Tibial artery (tissue), 4 donors: ENCODE results near the gene SIL1.

Experiments used
- DNase-seq, 2 donors: peaks; one replicate each; pipeline ENCODE4 v3.0.0-alpha.2; 2019
- H3K27ac ChIP-seq, 2 donors: fragments of 200-600 bp; sonication (generic) in 1 of 2; 1 replicate in 1 of 2; 2 replicates in 1 of 2; pipeline ENCODE4 v1.5.1; 2018 to 2019; ENCODE audit warnings: mild to moderate bottlenecking in 1 of 2
- H3K27me3 ChIP-seq, 2 donors: fragments of 200-600 bp; sonication (generic) in 1 of 2; one replicate each; pipeline versions ENCODE4 v1.5.1 to v1.6.0; 2016 to 2019
- H3K36me3 ChIP-seq, 3 donors: fragments of 200-600 bp; sonication (generic) in 2 of 3; one replicate each; pipeline ENCODE4 v1.5.1; 2016 to 2019; ENCODE audit warnings: mild to moderate bottlenecking in 2 of 3
- H3K4me1 ChIP-seq, 4 donors: fragments of 200-600 bp; sonication (generic) in 2 of 4; 1 replicate in 3 of 4; 2 replicates in 1 of 4; pipeline ENCODE4 v1.5.1; 2016 to 2019
- H3K4me3 ChIP-seq, 2 donors: fragments of 200-600 bp; sonication (generic) in 1 of 2; 1 replicate in 1 of 2; 2 replicates in 1 of 2; pipeline ENCODE4 v1.5.1; 2018 to 2019; ENCODE audit warnings: mild to moderate bottlenecking in 2 of 2
- H3K9me3 ChIP-seq, 3 donors: fragments of 200-600 bp; sonication (generic) in 1 of 3; one replicate each; pipeline ENCODE4 v1.5.1; 2016 to 2019
- intact Hi-C: fragments of 100-400 bp; cut with DNase I; formaldehyde crosslinking; loops from one replicate; pipeline ENCODE4 v1.15.0; 2023; ENCODE audit warnings: low total_unique reads
- TF ChIP-seq, protein P1 (sequence below), 2 experiments: fragments of 200-600 bp in 1 of 2; fragments of 450-650 bp in 1 of 2; IDR thresholded peaks; one replicate each; pipeline ENCODE4 v1.5.1; 2017 to 2019; ENCODE audit warnings: antibody characterized with exemption in 2 of 2, mild to moderate bottlenecking in 1 of 2, moderate library complexity in 1 of 2

The SIL1 gene

DNA sequence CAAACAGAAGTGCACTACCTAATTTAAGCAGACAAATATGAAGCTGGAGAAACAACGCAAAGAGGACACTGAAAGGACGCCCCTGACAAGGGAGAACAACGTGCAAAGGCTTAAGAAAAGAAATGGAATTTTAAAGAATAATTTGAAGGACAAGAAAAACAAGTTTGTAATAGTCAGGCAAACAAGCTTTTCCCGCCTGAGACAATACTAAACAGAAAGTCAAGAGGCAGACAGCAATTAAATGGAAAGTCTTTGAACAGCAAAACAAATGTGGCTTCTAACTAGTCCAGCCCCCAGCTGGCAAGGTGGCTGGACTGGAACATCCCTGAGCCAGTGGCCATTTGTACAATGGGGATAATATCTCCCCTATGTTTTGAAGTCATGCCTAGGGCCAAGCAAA, 63.3 kb downstream of the SIL1 start:
- Histone ChIP-seq H3K9me3 (no peaks in the 10 kb centered on the region), H3K36me3 (no peaks in the 10 kb centered on the region), H3K27ac (no peak overlapping the region), H3K4me3 (no peak overlapping the region), H3K4me1 (peaks cover 0 to 75% (median 54%) of the 10 kb centered on the region in 4 donors), H3K27me3 (no peaks in the 10 kb centered on the region)
- intact Hi-C loops: loop anchor here (5.0 kb wide), 1 partner anchor 62 kb away; the partner anchor contains the start of gene SIL1
- TF ChIP-seq, protein P1, sequence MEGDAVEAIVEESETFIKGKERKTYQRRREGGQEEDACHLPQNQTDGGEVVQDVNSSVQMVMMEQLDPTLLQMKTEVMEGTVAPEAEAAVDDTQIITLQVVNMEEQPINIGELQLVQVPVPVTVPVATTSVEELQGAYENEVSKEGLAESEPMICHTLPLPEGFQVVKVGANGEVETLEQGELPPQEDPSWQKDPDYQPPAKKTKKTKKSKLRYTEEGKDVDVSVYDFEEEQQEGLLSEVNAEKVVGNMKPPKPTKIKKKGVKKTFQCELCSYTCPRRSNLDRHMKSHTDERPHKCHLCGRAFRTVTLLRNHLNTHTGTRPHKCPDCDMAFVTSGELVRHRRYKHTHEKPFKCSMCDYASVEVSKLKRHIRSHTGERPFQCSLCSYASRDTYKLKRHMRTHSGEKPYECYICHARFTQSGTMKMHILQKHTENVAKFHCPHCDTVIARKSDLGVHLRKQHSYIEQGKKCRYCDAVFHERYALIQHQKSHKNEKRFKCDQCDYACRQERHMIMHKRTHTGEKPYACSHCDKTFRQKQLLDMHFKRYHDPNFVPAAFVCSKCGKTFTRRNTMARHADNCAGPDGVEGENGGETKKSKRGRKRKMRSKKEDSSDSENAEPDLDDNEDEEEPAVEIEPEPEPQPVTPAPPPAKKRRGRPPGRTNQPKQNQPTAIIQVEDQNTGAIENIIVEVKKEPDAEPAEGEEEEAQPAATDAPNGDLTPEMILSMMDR (IDR thresholded peaks at IDR 0.05): no peak
- no peak for DNase-seq

DNA sequence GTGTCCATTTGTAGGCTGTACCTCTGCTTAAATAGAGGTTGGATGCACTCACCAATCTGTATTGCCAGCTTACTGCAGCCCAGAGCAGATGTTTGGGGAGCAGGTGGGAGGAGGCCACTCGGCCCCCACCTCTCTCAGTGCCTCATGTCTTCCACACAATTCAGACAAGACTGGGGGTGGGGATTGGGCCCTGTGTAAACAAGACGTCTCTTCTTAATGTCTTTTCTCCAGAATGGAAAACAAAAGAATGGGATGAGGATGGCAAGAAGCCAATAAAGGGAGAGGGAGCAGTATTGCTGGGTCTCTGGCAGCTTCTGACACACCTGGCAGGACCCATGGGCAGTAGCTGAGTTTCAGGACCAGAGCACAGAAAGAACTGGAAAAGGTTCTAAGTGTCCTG, 64.9 kb downstream of the SIL1 start:
- Histone ChIP-seq H3K27ac (peak overlapping the region; percentile 77 to 83), H3K4me1 (peaks cover 0 to 59% (median 45%) of the 10 kb centered on the region in 4 donors), H3K4me3 (no peak overlapping the region), H3K9me3 (no peaks in the 10 kb centered on the region), H3K27me3 (no peaks in the 10 kb centered on the region), H3K36me3 (no peaks in the 10 kb centered on the region)
- DNase-seq: no peak
- TF ChIP-seq, protein P1 (IDR thresholded peaks at IDR 0.05): no peak
- intact Hi-C loops: no loop called here

DNA sequence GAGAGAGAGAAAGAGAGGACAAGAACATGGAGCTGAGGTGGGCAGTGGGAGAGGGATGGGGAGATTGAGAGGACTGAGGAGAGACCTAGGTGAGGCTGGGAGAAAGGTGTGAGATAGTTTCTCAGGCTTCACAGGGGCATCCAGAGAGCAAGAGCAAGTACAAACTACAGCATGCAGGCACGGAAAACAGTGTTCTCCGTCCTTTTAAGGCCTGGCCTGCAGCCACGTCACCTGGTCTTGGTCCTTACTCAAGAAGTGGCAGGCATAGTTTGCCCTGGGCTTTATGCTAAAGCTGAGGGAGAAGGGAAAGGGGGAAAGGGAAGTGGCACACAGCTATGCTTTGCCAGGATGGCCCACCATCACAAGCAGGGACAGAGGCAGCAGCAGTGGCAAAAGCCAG, 65.7 kb downstream of the SIL1 start:
- H3K36me3 ChIP-seq: no peaks in the 10 kb centered on the region
- TF ChIP-seq, protein P1 (IDR thresholded peaks at IDR 0.05): no peak
- no peaks in the 10 kb centered on the region for H3K9me3 ChIP-seq
- peak overlapping the region; percentile 77 to 83 for H3K27ac ChIP-seq
- DNase-seq: peak; percentile 36 to 77
- H3K27me3 ChIP-seq: no peaks in the 10 kb centered on the region
- no peak overlapping the region for H3K4me3 ChIP-seq
- H3K4me1 ChIP-seq: peaks cover 0 to 51% (median 39%) of the 10 kb centered on the region in 4 donors
- intact Hi-C loops: no loop called here

DNA sequence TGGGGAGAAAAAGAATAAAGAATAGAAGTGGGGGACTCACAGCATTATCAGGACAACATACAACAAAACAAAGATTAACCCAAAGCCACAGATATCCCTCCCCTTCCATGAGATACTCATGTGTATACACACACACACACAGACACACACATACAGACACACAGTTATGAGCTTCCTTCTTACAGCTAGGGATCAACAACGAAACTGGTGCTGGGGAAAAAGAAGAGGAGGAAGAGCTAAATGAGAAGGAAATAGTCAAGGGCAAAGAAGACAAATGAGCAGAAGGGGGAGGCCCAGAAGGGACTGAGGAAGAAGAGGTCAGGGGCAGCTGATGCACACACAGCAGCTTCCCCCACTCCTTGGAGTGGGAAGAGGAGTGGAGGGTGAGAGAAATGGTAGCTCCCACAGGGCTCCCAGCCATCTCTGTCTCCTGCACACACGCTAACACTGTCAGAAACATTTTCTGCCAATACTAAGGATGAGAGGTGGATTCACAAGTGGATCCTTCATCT, 66.2 kb downstream of the SIL1 start:
- H3K27ac ChIP-seq: peak overlapping the region; percentile 77 to 83
- H3K36me3 ChIP-seq: peaks cover 0 to under 1% (median 0%) of the 10 kb centered on the region in 3 donors
- H3K9me3 ChIP-seq: no peaks in the 10 kb centered on the region
- H3K27me3 ChIP-seq: no peaks in the 10 kb centered on the region
- intact Hi-C loops: no loop called here
- no peak for DNase-seq
- no peak overlapping the region for H3K4me3 ChIP-seq
- TF ChIP-seq, protein P1 (IDR thresholded peaks at IDR 0.05): no peak
- peaks cover 0 to 51% (median 39%) of the 10 kb centered on the region in 4 donors for H3K4me1 ChIP-seq

DNA sequence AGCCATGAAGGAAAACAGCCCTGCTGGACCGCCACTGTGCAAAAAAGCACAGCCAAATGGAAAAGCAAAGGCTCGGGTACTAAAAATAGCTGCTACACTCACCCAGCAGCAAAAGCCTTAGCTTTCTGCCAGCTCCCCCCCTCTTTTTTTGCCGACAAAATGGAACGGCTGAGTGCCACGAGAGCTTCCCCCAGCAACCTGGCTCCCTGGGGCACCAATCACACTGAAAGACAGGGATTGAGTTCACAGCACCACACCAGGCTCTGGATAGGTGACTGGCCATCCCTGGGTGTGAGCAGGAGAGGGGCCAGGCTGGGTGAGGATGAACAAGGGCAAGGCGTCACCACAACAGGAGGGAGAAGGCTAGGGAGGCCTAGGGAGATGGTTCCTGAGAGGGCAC, 66.7 kb downstream of the SIL1 start:
- H3K36me3 ChIP-seq: peaks cover 0 to 3% (median 0%) of the 10 kb centered on the region in 3 donors
- intact Hi-C loops: no loop called here
- H3K4me1 ChIP-seq: peaks cover 0 to 56% (median 38%) of the 10 kb centered on the region in 4 donors
- peak overlapping the region; percentile 31 to 40 for H3K4me3 ChIP-seq
- TF ChIP-seq, protein P1 (IDR thresholded peaks at IDR 0.05): no peak
- DNase-seq: peak; percentile 57 to 87
- no peaks in the 10 kb centered on the region for H3K27me3 ChIP-seq
- H3K27ac ChIP-seq: peak overlapping the region; percentile 77 to 83
- H3K9me3 ChIP-seq: no peaks in the 10 kb centered on the region
